ENCODE measurements around the gene CCN5.

The CCN5 gene

DNA sequence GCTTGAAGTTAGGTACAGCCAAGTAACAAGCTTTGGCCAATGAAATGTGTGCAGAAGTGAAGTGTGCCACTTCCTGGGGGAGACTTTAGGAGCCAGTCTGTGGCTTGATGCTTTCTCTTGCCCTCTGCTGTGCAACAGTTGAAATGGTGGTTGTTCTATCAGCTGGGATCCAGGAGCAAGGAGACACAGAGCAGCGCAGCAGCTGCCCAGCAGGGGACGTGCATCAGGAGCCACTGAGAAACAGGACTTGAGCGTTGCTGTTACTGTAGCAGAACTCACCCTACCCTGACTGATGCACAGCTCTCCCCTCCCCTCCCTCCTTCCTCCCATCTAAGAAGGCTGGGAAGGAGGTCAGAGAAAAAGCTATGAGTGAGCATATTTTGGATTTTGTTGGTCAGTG, 18.9 kb upstream of the CCN5 start:
- no peak for TF ChIP-seq TCF12 (IDR thresholded peaks at IDR 0.05; ENCODE audit: low read depth)
- TF ChIP-seq CREB1 (IDR thresholded peaks at IDR 0.05; ENCODE audit: low read depth) = no peak

DNA sequence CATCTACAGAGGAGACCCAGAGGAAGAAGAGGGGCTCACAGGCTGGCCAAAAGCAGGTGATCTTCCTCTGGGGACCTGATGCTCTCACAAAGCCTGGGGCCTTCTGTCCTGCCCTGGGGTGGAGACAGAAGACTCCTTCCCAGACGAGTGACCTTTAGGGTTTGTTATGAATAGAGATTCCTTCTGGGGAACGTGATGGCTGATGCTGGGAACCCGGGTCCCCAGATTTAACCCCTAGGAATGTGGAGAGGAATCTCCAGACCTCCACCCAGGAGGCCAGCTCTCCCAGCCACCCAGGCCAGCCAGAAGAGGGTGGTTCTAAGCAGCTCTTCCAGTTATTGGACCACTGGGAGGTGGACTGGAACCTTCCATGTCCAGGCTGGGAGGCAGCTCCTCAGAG, 16.8 kb upstream of the CCN5 start:
- TF ChIP-seq, protein P1, sequence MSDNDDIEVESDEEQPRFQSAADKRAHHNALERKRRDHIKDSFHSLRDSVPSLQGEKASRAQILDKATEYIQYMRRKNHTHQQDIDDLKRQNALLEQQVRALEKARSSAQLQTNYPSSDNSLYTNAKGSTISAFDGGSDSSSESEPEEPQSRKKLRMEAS (IDR thresholded peaks at IDR 0.05) = no peak
- no peak for TF ChIP-seq TEAD4 (IDR thresholded peaks at IDR 0.05)
- no peak for TF ChIP-seq EGR1 (IDR thresholded peaks at IDR 0.05)
- no peak for TF ChIP-seq ZBTB7A (IDR thresholded peaks at IDR 0.05; ENCODE audit: low read depth)
- TF ChIP-seq YY1 (IDR thresholded peaks at IDR 0.05; ENCODE audit: low read depth) = no peak
- TF ChIP-seq REST (IDR thresholded peaks at IDR 0.05; ENCODE audit: low read depth) = no peak
- no peak for TF ChIP-seq CEBPB (IDR thresholded peaks at IDR 0.05)
- no peak for TF ChIP-seq FOXM1 (IDR thresholded peaks at IDR 0.05; ENCODE audit: borderline replicate concordance, low read depth)
- no peak for TF ChIP-seq TCF12 (IDR thresholded peaks at IDR 0.05; ENCODE audit: low read depth)
- TF ChIP-seq EP300 (IDR thresholded peaks at IDR 0.05; ENCODE audit: borderline replicate concordance) = no peak
- no peak for TF ChIP-seq RAD21 (IDR thresholded peaks at IDR 0.05; ENCODE audit: low read depth)
- no peak for TF ChIP-seq NFIC (IDR thresholded peaks at IDR 0.05)
- TF ChIP-seq CREB1 (IDR thresholded peaks at IDR 0.05; ENCODE audit: low read depth) = no peak
- TF ChIP-seq USF1 (IDR thresholded peaks at IDR 0.05) = no peak
- no peak for TF ChIP-seq TAF1 (IDR thresholded peaks at IDR 0.05; ENCODE audit: low read depth)

DNA sequence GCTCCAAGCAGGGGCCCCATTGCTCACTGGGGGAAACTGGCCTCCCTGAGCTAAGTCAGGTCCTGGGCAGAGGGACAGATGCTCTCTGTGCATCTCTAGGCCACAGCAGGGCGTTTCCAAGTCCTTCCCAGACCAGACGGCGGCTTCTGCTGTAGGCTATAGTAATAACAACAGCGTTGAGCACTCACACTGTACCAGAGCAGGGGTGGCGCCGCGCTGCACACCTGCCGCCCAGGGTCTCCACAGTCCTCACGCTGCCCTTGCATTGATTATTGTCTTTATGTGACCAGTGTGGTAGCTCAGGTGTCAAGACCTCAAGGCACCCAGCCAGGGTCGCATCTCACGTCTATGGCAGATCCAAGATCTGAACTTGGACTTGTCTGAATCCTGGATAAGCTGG, 14.9 kb upstream of the CCN5 start:
- TF ChIP-seq TEAD4 (IDR thresholded peaks at IDR 0.05) (no peak), RAD21 (IDR thresholded peaks at IDR 0.05; ENCODE audit: low read depth) (no peak), FOXM1 (IDR thresholded peaks at IDR 0.05; ENCODE audit: borderline replicate concordance, low read depth) (no peak), CREB1 (IDR thresholded peaks at IDR 0.05; ENCODE audit: low read depth) (no peak), REST (IDR thresholded peaks at IDR 0.05; ENCODE audit: low read depth) (no peak), USF1 (IDR thresholded peaks at IDR 0.05) (no peak), YY1 (IDR thresholded peaks at IDR 0.05; ENCODE audit: low read depth) (no peak), TCF12 (IDR thresholded peaks at IDR 0.05; ENCODE audit: low read depth) (no peak)

- no peak for TF ChIP-seq CREB1 (IDR thresholded peaks at IDR 0.05; ENCODE audit: low read depth)
- no peak for TF ChIP-seq NFIC (IDR thresholded peaks at IDR 0.05)
- TF ChIP-seq, protein P1 (IDR thresholded peaks at IDR 0.05) = no peak; the same call in 1 of the 2 replicates
- TF ChIP-seq REST (IDR thresholded peaks at IDR 0.05; ENCODE audit: low read depth) = no peak
- TF ChIP-seq YY1 (IDR thresholded peaks at IDR 0.05; ENCODE audit: low read depth) = no peak
- no peak for TF ChIP-seq EP300 (IDR thresholded peaks at IDR 0.05; ENCODE audit: borderline replicate concordance)
- no peak for TF ChIP-seq RAD21 (IDR thresholded peaks at IDR 0.05; ENCODE audit: low read depth)
- no peak for TF ChIP-seq FOXM1 (IDR thresholded peaks at IDR 0.05; ENCODE audit: borderline replicate concordance, low read depth)
Observed at GRCh38 chr20:44701118-44701857, 13.9 kb upstream of the CCN5 start.

- TF ChIP-seq REST (IDR thresholded peaks at IDR 0.05; ENCODE audit: low read depth) (no peak), RAD21 (IDR thresholded peaks at IDR 0.05; ENCODE audit: low read depth) (no peak), CREB1 (IDR thresholded peaks at IDR 0.05; ENCODE audit: low read depth) (no peak), TEAD4 (IDR thresholded peaks at IDR 0.05) (no peak), ZBTB7A (IDR thresholded peaks at IDR 0.05; ENCODE audit: low read depth) (no peak), TCF12 (IDR thresholded peaks at IDR 0.05; ENCODE audit: low read depth) (no peak), CEBPB (IDR thresholded peaks at IDR 0.05) (no peak), TAF1 (IDR thresholded peaks at IDR 0.05; ENCODE audit: low read depth) (no peak), EGR1 (IDR thresholded peaks at IDR 0.05) (no peak), NFIC (IDR thresholded peaks at IDR 0.05) (no peak), YY1 (IDR thresholded peaks at IDR 0.05; ENCODE audit: low read depth) (no peak), FOXM1 (IDR thresholded peaks at IDR 0.05; ENCODE audit: borderline replicate concordance, low read depth) (no peak), USF1 (IDR thresholded peaks at IDR 0.05) (no peak), EP300 (IDR thresholded peaks at IDR 0.05; ENCODE audit: borderline replicate concordance) (no peak)
- TF ChIP-seq, protein P1 (IDR thresholded peaks at IDR 0.05) = no peak
Observed at GRCh38 chr20:44701858-44702256, 13.3 kb upstream of the CCN5 start.
